Measurements from ENCODE around the gene COQ5.
A peak's percentile ranks its signal among the peaks of the same experiment; 100 is the strongest.

Gene COQ5

DNA sequence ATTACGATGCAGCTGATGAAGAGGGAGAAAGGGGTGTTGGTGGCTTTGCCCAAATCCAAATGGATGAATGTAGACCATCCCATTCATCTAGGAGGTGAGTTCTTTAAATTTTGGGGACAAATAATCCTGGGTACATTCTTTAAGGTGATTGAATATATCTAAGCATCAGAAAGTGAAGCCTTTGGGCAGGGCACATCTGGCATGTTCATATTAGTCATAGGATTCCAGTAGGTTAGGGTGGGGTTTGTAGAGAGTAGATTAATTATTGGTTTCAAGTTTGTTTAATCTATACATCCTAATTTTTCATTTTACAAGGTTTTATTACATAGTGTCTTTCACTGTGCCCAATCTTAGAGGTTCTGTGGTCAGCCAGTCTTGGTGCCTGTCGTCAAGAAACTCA, 28.6 kb upstream of the COQ5 start:
- no peak for DNase-seq (ENCODE audit: low read depth)
- H3K4me3 ChIP-seq (replicated peaks; ENCODE audit: low read depth, low read length): no peak overlapping the region
- TF ChIP-seq, protein P1, sequence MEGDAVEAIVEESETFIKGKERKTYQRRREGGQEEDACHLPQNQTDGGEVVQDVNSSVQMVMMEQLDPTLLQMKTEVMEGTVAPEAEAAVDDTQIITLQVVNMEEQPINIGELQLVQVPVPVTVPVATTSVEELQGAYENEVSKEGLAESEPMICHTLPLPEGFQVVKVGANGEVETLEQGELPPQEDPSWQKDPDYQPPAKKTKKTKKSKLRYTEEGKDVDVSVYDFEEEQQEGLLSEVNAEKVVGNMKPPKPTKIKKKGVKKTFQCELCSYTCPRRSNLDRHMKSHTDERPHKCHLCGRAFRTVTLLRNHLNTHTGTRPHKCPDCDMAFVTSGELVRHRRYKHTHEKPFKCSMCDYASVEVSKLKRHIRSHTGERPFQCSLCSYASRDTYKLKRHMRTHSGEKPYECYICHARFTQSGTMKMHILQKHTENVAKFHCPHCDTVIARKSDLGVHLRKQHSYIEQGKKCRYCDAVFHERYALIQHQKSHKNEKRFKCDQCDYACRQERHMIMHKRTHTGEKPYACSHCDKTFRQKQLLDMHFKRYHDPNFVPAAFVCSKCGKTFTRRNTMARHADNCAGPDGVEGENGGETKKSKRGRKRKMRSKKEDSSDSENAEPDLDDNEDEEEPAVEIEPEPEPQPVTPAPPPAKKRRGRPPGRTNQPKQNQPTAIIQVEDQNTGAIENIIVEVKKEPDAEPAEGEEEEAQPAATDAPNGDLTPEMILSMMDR (IDR thresholded peaks at IDR 0.05; ENCODE audit: low read length, missing control alignments): no peak

DNA sequence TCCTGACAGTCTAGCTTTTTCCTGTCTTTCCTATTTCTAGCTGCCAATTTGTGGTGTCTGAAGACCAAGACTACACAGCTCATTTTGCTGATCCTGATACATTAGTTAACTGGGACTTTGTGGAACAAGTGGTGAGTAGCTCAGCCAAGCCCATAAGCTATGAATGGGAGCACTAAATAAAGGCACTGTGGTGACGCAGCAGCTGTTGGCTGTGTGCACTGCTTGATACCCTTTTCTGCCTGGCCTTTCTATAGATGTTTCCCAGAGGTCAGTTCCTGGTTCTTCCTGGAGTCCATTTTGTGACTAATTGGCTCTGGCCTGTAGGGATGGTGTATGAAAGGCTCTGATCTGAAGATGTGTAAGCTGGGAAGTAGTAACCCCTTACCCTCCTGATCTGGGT, 25.7 kb upstream of the COQ5 start:
- TF ChIP-seq, protein P1 (IDR thresholded peaks at IDR 0.05; ENCODE audit: low read length, missing control alignments): no peak
- H3K4me3 ChIP-seq (replicated peaks; ENCODE audit: low read depth, low read length): no peak overlapping the region
- DNase-seq (ENCODE audit: low read depth): no peak

DNA sequence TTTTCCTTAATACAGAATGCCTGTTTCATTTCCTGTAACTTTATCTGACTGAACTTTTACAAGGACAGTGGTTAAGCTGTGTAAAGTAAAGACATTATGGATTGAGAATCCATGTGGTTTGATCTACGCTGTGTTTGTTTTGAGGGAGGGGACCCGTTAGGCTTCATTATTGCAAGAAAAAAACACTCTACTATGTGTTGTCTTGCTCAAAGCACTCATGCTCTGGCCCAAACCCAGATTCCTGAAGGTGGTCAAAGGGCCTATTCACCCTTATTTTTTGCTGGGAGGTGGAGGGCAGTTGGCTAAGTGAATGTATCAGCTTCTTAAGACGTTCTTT, 17.1 kb upstream of the COQ5 start:
- no peak overlapping the region for H3K4me3 ChIP-seq (replicated peaks; ENCODE audit: low read depth, low read length)
- TF ChIP-seq, protein P1 (IDR thresholded peaks at IDR 0.05; ENCODE audit: low read length, missing control alignments): no peak
- DNase-seq (ENCODE audit: low read depth): no peak

DNA sequence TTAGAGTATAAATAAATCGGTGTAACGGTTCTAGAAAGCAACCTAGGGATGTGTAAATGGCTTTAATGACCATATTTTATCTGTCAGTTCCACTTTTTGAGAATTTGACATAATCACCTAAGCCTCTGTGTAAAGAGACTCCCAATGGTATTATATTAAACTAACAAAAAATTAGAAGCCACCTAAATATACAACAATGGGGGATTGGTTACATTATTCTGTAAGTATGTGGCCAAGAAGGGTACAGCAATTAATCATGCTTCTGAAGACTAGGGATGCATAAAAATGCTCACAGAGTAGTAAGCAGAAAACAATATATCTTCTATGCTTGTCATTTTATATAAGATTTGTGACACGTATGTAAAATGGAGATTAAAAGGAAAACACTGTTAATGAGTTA, 15.7 kb upstream of the COQ5 start:
- TF ChIP-seq, protein P1 (IDR thresholded peaks at IDR 0.05; ENCODE audit: low read length, missing control alignments): no peak
- H3K4me3 ChIP-seq (replicated peaks; ENCODE audit: low read depth, low read length): no peak overlapping the region
- DNase-seq (ENCODE audit: low read depth): no peak

DNA sequence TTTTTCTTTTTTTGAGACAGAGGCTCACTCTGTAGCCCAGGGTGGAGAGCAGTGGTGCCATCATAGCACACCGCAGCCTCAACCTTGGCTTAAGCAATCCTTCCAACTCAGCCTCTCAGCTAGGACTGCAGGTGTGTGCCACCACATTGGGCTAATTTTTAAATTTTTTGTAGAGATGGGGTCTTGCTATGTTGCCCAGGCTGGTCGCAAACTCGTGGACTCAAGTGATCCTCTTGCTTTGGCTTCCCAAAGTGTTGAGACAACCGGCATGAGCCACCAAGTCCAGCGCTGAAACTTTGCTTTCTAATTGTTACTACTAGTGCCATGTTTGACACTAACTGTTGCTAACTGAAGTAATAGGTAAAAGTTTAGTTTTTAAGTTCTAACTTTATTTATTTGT, 13.2 kb upstream of the COQ5 start:
- no peak overlapping the region for H3K4me3 ChIP-seq (replicated peaks; ENCODE audit: low read depth, low read length)
- DNase-seq (ENCODE audit: low read depth): no peak
- TF ChIP-seq, protein P1 (IDR thresholded peaks at IDR 0.05; ENCODE audit: low read length, missing control alignments): no peak

DNA sequence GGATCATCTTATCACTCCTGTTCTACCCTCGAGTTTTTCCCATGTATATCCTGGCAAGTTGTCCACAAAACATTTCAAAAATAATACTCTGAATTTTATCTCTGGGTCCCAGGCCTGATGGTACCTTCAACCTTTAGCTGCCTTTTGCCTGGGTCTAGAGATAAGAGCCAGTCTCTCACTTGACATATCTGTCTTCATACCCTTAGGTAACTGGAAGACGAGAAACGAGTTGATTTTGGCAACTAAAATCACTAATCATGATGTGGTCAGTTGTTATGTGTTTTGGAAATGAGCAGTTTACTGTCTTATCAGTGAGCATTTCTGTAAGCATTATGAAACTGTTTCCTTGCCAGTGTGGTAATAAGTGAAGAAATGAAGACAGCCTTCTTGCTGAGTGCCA, 11.5 kb upstream of the COQ5 start:
- peak; percentile 89 for DNase-seq (ENCODE audit: low read depth)
- no peak overlapping the region for H3K4me3 ChIP-seq (replicated peaks; ENCODE audit: low read depth, low read length)
- TF ChIP-seq, protein P1 (IDR thresholded peaks at IDR 0.05; ENCODE audit: low read length, missing control alignments): no peak

DNA sequence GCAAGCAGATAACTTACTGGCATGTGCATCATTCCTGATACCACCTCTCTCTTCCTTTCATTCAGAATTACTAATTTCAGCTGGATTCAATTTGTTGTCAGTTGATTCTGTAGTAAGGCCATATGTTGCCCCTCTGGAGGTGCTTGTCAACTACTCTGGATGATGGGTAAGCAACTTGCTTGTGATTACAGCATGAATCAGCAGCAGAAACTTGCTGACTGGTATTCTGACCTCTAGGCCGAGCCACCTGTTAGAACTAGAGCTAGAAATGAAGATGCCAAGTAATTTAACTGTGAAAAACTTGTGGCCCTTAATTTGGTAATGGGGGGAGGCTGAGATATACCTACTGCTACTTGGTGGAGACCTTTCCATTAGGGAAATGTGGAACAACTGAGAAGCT, 10.3 kb upstream of the COQ5 start:
- TF ChIP-seq, protein P1 (IDR thresholded peaks at IDR 0.05; ENCODE audit: low read length, missing control alignments): no peak
- H3K4me3 ChIP-seq (replicated peaks; ENCODE audit: low read depth, low read length): no peak overlapping the region
- DNase-seq (ENCODE audit: low read depth): no peak
